ENCODE measurements around the gene PAPPA2. TPM values are rescaled to one million over a fixed set of nuclear protein-coding genes. Genes with fewer than 3 reads are reported as not detected.

The PAPPA2 gene
- total RNA-seq, 1 experiment from 2014 or later: not detected

GRCh38 chr1:176741181-176741580, 278.2 kb downstream of the PAPPA2 start:
- no peaks in the 10 kb centered on the region for H3K79me2 ChIP-seq (ENCODE audit: low read length)
- no peak overlapping the region for H3K27ac ChIP-seq (ENCODE audit: low read length)
- ChIA-PET POLR2A (ENCODE audit: unreplicated experiment) (no interaction called here), CTCF (no interaction called here)
- no peaks in the 10 kb centered on the region for H3K36me3 ChIP-seq (ENCODE audit: low read depth, low read length)
- H4K20me1 ChIP-seq (ENCODE audit: low read length): no peaks in the 10 kb centered on the region
- H3K4me3 ChIP-seq (ENCODE audit: low read length): no peak overlapping the region
- H3K4me2 ChIP-seq (ENCODE audit: low read length): no peak overlapping the region
- no peaks in the 10 kb centered on the region for H3K4me1 ChIP-seq (ENCODE audit: insufficient read depth, low read length)
- no peaks in the 10 kb centered on the region for H3K9me2 ChIP-seq (replicated peaks; ENCODE audit: low read length)
- H3F3A ChIP-seq (ENCODE audit: low read length, unreplicated experiment): no peaks in the 10 kb centered on the region
- no peak overlapping the region for H3K9ac ChIP-seq (ENCODE audit: low read length)
- ATAC-seq (no peak), DNase-seq (no peak)
- H2AFZ ChIP-seq (ENCODE audit: low read length): no peak overlapping the region
- no TSS peak for BruUV-seq (replicated peaks)
- TF ChIP-seq EZH2 (IDR thresholded peaks at IDR 0.05; ENCODE audit: low read length, unreplicated experiment): no peak
- TF ChIP-seq CTCF (conservative IDR thresholded peaks at IDR 0.05; ENCODE audit: low read depth, low read length): no peak
- no peak for TF ChIP-seq EZH2phosphoT487 (IDR thresholded peaks at IDR 0.05; ENCODE audit: borderline replicate concordance, low read length)
- peaks cover 36% of the 10 kb centered on the region; the same call in 1 of the 2 replicates for H3K27me3 ChIP-seq (ENCODE audit: low read length)
- H3K9me3 ChIP-seq (ENCODE audit: low read length): no peaks in the 10 kb centered on the region
- intact Hi-C loops (cut with micrococcal nuclease): no loop called here

GRCh38 chr1:176742322-176742721, 279.3 kb downstream of the PAPPA2 start:
- no peaks in the 10 kb centered on the region for H3K36me3 ChIP-seq (ENCODE audit: low read depth, low read length)
- TF ChIP-seq CTCF (conservative IDR thresholded peaks at IDR 0.05; ENCODE audit: low read depth, low read length) (no peak), EZH2phosphoT487 (IDR thresholded peaks at IDR 0.05; ENCODE audit: borderline replicate concordance, low read length) (no peak), EZH2 (IDR thresholded peaks at IDR 0.05; ENCODE audit: low read length, unreplicated experiment) (no peak)
- peaks cover 36% of the 10 kb centered on the region; the same call in 1 of the 2 replicates for H3K27me3 ChIP-seq (ENCODE audit: low read length)
- no peak overlapping the region for H3K4me2 ChIP-seq (ENCODE audit: low read length)
- POLR2A ChIA-PET (ENCODE audit: unreplicated experiment): no interaction called here
- H3K9me2 ChIP-seq (replicated peaks; ENCODE audit: low read length): no peaks in the 10 kb centered on the region
- no TSS peak for BruUV-seq (replicated peaks)
- H2AFZ ChIP-seq (ENCODE audit: low read length): no peak overlapping the region
- no peaks in the 10 kb centered on the region for H3K9me3 ChIP-seq (ENCODE audit: low read length)
- ATAC-seq: no peak
- no peak overlapping the region for H3K4me3 ChIP-seq (ENCODE audit: low read length)
- H4K20me1 ChIP-seq (ENCODE audit: low read length): no peaks in the 10 kb centered on the region
- no peak overlapping the region for H3K27ac ChIP-seq (ENCODE audit: low read length)
- CTCF ChIA-PET: no interaction called here
- H3K4me1 ChIP-seq (ENCODE audit: insufficient read depth, low read length): no peaks in the 10 kb centered on the region
- no peaks in the 10 kb centered on the region for H3F3A ChIP-seq (ENCODE audit: low read length, unreplicated experiment)
- no peak for DNase-seq
- no peaks in the 10 kb centered on the region for H3K79me2 ChIP-seq (ENCODE audit: low read length)
- intact Hi-C loops (cut with micrococcal nuclease): no loop called here
- no peak overlapping the region for H3K9ac ChIP-seq (ENCODE audit: low read length)

GRCh38 chr1:176744142-176744541, 281.2 kb downstream of the PAPPA2 start:
- Histone ChIP-seq H4K20me1 (ENCODE audit: low read length) (no peaks in the 10 kb centered on the region), H3K27me3 (ENCODE audit: low read length) (peaks cover 27% of the 10 kb centered on the region; the same call in 1 of the 2 replicates), H3F3A (ENCODE audit: low read length, unreplicated experiment) (no peaks in the 10 kb centered on the region), H3K9me3 (ENCODE audit: low read length) (no peaks in the 10 kb centered on the region), H3K4me3 (ENCODE audit: low read length) (no peak overlapping the region), H3K9ac (ENCODE audit: low read length) (no peak overlapping the region), H3K4me1 (ENCODE audit: insufficient read depth, low read length) (no peaks in the 10 kb centered on the region), H2AFZ (ENCODE audit: low read length) (no peak overlapping the region), H3K27ac (ENCODE audit: low read length) (no peak overlapping the region), H3K9me2 (replicated peaks; ENCODE audit: low read length) (no peaks in the 10 kb centered on the region), H3K4me2 (ENCODE audit: low read length) (no peak overlapping the region), H3K36me3 (ENCODE audit: low read depth, low read length) (no peaks in the 10 kb centered on the region), H3K79me2 (ENCODE audit: low read length) (no peaks in the 10 kb centered on the region)
- POLR2A ChIA-PET (ENCODE audit: unreplicated experiment): no interaction called here
- ATAC-seq (no peak), DNase-seq (no peak)
- BruUV-seq (replicated peaks): no TSS peak
- intact Hi-C loops (cut with micrococcal nuclease): no loop called here
- CTCF ChIA-PET: no interaction called here
- TF ChIP-seq EZH2 (IDR thresholded peaks at IDR 0.05; ENCODE audit: low read length, unreplicated experiment): no peak
- no peak for TF ChIP-seq EZH2phosphoT487 (IDR thresholded peaks at IDR 0.05; ENCODE audit: borderline replicate concordance, low read length)
- no peak for TF ChIP-seq CTCF (conservative IDR thresholded peaks at IDR 0.05; ENCODE audit: low read depth, low read length)
